Measurements from ENCODE around the gene SSBP4. TPM values are rescaled to one million over a fixed set of nuclear protein-coding genes. Genes with fewer than 3 reads are reported as not detected.

Gene SSBP4
- total and polyA plus RNA-seq, 4 donors: 4.0 to 19.0 (median 11.5) TPM

DNA sequence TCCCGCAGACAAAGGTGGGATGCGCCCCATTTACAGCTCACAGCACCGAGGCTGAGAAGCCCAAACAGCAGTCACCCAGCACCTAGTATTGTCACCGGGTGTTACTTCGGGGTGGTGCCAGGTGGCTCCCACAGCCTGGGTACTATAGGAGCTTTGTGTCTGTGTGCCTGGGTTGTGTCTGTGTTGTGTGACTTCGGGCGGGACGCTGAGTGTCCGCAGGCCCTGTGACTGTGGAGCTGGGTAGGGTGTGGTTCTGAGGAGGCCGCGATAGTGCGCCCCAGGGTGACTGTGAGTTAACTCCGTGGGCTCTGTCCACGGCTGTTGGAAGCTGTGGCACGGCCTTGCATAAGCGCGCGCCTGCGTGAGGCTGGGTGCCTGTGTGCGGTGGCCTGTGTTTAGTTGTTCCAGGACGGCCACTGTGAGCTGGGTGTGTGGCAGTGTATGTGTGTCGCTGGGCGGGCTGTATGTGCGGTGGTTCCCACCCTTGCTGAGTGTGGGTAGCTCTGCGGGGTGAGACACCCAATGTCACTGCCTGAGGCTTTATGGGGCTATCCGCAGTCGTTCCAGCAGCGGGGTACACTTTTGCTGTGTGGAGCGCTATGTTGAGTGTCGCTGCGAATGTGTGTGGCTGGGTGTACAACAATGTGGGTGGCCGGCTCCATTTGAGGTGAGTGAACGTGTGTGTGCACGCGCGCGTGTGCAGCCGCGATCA, 559 bp upstream of the SSBP4 start:
- Histone ChIP-seq H3K27ac (ENCODE audit: low read depth in 1 of 2, low read length in 2 of 2) (peak overlapping the region; percentile 89 to 94), H3K4me1 (ENCODE audit: control insufficient read depth in 4 of 4, insufficient read depth in 4 of 4, low read length in 3 of 4) (peaks cover 9 to 49% (median 28%) of the 10 kb centered on the region in 4 donors), H3K9me3 (ENCODE audit: control insufficient read depth in 4 of 4, low read length in 3 of 4) (no peaks in the 10 kb centered on the region), H3K27me3 (ENCODE audit: control insufficient read depth in 4 of 4, insufficient read depth in 4 of 4, low read length in 3 of 4) (no peaks in the 10 kb centered on the region), H3K4me3 (ENCODE audit: low read depth in 1 of 3, low read length in 3 of 3) (peak overlapping the region in 2 of 3 donors; percentile 12 to 80), H3K9ac (ENCODE audit: low read depth in 1 of 2, low read length in 2 of 2) (no peak overlapping the region), H3K36me3 (ENCODE audit: control insufficient read depth in 4 of 4, insufficient read depth in 3 of 4, low read depth in 1 of 4, low read length in 3 of 4) (no peaks in the 10 kb centered on the region)
- DNase-seq (ENCODE audit: low spot score): peak; percentile 75
- TF ChIP-seq RAD21 (IDR thresholded peaks at IDR 0.05) (no peak), EGR1 (IDR thresholded peaks at IDR 0.05; ENCODE audit: low read depth in 2 of 2) (no peak), YY1 (IDR thresholded peaks at IDR 0.05) (no peak), FOXA1 (IDR thresholded peaks at IDR 0.05) (no peak), HNF4A (conservative IDR thresholded peaks at IDR 0.05) (no peak), JUND (IDR thresholded peaks at IDR 0.05) (no peak), GABPA (IDR thresholded peaks at IDR 0.05 in 1 of 2, conservative IDR thresholded peaks at IDR 0.05 in 1 of 2) (no peak), RXRA (IDR thresholded peaks at IDR 0.05) (no peak), HNF4G (IDR thresholded peaks at IDR 0.05) (no peak)
- TF ChIP-seq, protein P1, sequence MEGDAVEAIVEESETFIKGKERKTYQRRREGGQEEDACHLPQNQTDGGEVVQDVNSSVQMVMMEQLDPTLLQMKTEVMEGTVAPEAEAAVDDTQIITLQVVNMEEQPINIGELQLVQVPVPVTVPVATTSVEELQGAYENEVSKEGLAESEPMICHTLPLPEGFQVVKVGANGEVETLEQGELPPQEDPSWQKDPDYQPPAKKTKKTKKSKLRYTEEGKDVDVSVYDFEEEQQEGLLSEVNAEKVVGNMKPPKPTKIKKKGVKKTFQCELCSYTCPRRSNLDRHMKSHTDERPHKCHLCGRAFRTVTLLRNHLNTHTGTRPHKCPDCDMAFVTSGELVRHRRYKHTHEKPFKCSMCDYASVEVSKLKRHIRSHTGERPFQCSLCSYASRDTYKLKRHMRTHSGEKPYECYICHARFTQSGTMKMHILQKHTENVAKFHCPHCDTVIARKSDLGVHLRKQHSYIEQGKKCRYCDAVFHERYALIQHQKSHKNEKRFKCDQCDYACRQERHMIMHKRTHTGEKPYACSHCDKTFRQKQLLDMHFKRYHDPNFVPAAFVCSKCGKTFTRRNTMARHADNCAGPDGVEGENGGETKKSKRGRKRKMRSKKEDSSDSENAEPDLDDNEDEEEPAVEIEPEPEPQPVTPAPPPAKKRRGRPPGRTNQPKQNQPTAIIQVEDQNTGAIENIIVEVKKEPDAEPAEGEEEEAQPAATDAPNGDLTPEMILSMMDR (IDR thresholded peaks at IDR 0.05; ENCODE audit: low read depth, low read length, missing input control): no peak
- TF ChIP-seq, protein P2, sequence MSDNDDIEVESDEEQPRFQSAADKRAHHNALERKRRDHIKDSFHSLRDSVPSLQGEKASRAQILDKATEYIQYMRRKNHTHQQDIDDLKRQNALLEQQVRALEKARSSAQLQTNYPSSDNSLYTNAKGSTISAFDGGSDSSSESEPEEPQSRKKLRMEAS (IDR thresholded peaks at IDR 0.05): no peak
- TF ChIP-seq, protein P3, sequence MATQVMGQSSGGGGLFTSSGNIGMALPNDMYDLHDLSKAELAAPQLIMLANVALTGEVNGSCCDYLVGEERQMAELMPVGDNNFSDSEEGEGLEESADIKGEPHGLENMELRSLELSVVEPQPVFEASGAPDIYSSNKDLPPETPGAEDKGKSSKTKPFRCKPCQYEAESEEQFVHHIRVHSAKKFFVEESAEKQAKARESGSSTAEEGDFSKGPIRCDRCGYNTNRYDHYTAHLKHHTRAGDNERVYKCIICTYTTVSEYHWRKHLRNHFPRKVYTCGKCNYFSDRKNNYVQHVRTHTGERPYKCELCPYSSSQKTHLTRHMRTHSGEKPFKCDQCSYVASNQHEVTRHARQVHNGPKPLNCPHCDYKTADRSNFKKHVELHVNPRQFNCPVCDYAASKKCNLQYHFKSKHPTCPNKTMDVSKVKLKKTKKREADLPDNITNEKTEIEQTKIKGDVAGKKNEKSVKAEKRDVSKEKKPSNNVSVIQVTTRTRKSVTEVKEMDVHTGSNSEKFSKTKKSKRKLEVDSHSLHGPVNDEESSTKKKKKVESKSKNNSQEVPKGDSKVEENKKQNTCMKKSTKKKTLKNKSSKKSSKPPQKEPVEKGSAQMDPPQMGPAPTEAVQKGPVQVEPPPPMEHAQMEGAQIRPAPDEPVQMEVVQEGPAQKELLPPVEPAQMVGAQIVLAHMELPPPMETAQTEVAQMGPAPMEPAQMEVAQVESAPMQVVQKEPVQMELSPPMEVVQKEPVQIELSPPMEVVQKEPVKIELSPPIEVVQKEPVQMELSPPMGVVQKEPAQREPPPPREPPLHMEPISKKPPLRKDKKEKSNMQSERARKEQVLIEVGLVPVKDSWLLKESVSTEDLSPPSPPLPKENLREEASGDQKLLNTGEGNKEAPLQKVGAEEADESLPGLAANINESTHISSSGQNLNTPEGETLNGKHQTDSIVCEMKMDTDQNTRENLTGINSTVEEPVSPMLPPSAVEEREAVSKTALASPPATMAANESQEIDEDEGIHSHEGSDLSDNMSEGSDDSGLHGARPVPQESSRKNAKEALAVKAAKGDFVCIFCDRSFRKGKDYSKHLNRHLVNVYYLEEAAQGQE (IDR thresholded peaks at IDR 0.05): no peak
- TF ChIP-seq, protein P4, sequence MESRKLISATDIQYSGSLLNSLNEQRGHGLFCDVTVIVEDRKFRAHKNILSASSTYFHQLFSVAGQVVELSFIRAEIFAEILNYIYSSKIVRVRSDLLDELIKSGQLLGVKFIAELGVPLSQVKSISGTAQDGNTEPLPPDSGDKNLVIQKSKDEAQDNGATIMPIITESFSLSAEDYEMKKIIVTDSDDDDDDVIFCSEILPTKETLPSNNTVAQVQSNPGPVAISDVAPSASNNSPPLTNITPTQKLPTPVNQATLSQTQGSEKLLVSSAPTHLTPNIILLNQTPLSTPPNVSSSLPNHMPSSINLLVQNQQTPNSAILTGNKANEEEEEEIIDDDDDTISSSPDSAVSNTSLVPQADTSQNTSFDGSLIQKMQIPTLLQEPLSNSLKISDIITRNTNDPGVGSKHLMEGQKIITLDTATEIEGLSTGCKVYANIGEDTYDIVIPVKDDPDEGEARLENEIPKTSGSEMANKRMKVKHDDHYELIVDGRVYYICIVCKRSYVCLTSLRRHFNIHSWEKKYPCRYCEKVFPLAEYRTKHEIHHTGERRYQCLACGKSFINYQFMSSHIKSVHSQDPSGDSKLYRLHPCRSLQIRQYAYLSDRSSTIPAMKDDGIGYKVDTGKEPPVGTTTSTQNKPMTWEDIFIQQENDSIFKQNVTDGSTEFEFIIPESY (IDR thresholded peaks at IDR 0.05): no peak
- 11% methylated on average over 39 of the region's 39 CpGs for WGBS
